ENCODE results near the gene ZFYVE9.

DNA sequence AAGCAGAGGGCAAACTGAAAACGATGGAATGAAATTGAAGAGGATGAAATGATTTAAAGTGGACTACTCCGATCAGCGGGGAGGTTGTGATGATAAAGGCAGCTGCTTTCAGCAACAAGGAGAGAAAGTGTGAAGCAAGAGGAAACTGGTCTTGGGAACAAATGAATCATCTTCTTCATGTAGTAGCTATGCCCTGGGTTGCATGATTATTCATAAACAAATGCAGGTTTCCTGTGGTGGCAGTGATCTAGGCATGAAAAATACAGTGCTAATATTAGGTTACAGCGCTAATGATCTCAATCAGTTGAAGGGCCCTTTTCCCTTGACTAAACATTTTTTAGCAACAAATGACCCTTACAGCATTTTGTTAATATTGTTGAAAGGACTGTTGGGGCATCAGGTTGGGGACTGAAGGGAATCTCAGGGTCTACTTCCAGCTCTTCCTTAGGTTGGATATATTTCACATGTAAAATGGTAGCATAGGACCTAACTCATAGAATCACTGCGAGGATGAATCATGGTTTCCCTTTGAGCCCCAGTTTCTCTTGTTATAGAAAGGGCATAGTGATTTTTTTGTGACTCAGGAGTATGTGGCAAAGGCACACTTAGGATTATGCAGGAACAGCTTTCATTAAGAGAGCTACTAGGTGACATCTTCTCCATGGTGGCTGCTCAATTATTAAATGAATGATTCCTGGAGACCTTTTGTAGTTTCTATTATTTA lies 1.9 kb upstream of the ZFYVE9 start:
- TF ChIP-seq, protein P1, sequence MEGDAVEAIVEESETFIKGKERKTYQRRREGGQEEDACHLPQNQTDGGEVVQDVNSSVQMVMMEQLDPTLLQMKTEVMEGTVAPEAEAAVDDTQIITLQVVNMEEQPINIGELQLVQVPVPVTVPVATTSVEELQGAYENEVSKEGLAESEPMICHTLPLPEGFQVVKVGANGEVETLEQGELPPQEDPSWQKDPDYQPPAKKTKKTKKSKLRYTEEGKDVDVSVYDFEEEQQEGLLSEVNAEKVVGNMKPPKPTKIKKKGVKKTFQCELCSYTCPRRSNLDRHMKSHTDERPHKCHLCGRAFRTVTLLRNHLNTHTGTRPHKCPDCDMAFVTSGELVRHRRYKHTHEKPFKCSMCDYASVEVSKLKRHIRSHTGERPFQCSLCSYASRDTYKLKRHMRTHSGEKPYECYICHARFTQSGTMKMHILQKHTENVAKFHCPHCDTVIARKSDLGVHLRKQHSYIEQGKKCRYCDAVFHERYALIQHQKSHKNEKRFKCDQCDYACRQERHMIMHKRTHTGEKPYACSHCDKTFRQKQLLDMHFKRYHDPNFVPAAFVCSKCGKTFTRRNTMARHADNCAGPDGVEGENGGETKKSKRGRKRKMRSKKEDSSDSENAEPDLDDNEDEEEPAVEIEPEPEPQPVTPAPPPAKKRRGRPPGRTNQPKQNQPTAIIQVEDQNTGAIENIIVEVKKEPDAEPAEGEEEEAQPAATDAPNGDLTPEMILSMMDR (IDR thresholded peaks at IDR 0.05): no peak
- no peak for TF ChIP-seq POLR2A (IDR thresholded peaks at IDR 0.05)
- no peak for TF ChIP-seq EP300 (IDR thresholded peaks at IDR 0.05)
- TF ChIP-seq POLR2AphosphoS5 (IDR thresholded peaks at IDR 0.05): peak in 2 of 3 donors; percentile 28 to 55

Data from suprapubic skin (tissue), 4 donors.